Activated T-helper 1 cell treated with Interleukin-2 at 50 U/mL for 16 hours (primary cell): ENCODE results near the gene ANKS1B.

ENCODE experiments used
- DNase-seq: peaks from one replicate; pipeline ENCODE4 v3.0.0-alpha.2; 2020; ENCODE audit warnings: low read depth

The ANKS1B gene

DNA sequence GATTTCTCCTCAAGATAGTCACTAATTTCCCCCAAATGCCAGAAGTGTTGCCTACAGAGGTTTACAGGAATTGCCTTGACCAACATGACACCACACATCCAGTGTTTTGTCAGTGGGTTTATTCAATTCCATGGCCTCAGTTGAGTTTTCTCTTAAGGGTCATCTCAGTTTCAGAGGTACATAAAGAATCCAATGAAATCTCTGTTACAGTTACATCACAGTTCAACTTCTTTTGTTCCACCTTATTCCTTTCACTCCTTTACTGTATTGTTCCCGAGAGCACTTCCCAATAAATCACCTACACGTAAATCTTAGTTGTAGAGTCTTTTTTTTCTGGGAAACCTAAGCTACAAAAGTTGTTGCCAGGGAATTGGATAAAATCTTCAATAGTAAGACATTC, 410.8 kb downstream of the ANKS1B start:
- DNase-seq: no peak

DNA sequence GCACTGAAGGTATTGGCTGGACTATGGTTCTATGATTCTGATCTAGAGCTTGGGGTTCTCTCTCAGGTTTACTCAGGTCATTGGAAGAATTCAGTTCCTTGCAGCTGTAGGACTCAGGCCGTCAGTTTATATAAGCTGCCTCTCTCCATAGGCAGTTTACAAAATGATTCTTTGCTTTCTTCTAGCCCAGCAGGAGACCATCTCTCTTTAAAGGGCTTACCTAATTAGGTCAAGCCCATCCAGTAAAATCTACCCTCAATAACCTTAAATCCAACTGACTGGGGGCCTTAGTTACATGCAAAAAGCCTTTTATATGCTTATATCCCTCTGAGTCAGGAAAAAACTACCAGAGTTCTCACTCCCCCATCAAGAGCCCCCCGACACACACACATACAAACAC, 417.7 kb downstream of the ANKS1B start:
- DNase-seq: no peak

DNA sequence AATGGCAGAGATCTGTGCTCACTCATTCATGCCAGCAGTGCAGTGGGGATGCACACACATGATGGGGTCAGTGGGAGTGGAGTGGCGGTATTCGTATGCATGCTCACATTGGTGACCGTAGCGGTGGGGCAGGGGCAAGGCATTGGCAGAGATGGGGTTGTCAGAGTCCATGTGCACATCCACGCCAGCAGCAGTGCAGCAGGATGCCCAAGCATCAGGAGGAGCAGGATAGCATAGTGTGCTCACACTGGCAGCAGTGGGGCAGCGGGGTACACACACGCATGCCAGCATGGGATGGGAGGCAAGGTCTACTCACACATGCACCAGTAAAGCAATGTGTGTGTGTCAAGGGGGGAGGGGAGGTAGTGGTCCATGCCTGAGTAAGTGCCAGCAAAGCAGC, 426.6 kb downstream of the ANKS1B start:
- no peak for DNase-seq

DNA sequence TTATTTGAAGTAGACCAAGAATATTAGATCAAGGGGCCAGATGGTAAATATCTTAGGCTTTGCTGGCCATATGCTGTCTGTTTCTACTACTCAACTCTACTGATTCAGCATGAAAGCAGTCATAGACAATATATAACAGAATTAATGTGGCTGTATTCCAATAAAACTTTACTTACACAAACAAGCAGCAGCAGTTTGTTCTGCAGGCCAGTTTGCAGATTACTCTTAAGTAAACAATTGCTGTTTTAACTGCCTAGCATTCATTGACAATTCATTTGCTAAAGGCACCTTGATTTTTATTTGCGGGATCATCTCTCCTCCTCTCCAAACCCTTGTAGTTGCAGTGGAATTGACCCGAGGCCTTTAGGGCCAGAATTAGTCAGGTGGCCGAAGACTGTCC, 431.3 kb downstream of the ANKS1B start:
- no peak for DNase-seq

DNA sequence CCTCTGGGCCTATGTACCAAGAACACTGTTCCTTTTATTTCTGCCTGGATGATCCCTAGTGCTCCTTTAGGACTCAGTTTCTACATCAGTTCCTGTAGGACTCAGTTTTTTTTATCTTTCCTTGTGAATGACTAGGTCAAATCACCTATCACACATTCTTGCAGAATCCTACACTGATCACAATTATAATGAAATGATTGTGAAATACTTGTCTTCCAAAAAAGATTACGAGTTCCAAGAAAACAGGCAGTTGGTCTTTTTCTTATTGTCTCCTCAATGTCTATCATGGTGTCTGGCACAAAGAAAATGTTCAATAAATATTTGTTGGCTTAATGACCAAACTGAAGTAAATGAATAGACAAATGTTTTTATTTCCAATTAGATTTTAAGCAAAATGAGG, 432.7 kb downstream of the ANKS1B start:
- DNase-seq: no peak

DNA sequence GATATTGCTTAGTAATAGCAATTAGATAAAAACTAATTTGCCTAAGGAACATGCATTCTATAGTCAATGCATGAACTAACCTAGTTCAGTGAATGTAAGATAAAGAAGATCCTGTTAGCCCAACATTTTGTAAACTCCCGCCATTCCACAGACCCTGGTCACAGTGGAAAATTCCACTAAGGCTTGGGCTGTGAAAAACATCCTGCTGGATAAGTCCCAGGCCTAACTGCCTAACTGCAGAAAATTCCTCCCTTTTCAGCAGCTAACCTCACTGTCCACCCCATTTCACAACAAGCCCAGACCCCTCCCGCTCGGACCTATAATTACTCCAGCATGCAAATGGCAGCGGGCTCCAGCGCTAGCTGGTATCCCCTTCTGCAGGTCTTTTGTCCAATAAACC, 435.1 kb downstream of the ANKS1B start:
- DNase-seq: no peak

DNA sequence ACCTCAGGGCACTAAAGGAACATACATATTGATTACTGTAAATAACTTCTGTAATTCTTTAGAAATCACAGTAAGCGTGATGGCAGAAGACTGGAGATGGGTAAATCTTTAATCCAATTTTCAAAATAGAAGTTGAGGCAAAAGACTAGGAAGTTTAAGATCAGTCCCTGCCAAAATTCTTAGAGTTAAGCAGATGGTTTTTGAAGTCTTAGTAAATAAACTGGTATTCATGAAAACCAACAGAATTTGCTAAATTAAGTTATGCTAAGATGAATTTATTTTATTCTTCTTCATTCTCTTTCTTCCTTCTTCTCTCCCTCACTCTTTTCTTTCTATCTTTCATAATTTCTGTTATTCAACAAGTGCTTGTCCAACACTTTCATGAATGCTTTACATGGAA, 435.5 kb downstream of the ANKS1B start:
- DNase-seq: no peak

DNA sequence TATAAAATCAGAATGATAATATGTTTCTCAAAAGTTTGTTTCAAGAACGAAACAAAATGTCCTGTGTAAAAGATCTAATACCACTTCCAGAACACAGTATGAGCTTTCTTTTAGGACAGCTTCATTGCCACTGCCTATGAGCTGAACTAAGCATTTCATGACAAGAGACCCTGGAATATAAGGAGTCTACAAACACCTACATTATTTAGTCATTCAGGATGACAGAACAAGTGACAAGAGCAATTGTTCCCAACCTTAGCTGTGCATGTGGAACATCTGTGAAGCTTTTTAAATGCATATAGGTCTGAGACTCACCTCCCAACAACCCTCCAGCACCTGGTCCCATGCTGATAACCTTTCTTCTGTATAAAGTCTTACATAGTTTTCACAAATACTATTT, 440.3 kb downstream of the ANKS1B start:
- no peak for DNase-seq

DNA sequence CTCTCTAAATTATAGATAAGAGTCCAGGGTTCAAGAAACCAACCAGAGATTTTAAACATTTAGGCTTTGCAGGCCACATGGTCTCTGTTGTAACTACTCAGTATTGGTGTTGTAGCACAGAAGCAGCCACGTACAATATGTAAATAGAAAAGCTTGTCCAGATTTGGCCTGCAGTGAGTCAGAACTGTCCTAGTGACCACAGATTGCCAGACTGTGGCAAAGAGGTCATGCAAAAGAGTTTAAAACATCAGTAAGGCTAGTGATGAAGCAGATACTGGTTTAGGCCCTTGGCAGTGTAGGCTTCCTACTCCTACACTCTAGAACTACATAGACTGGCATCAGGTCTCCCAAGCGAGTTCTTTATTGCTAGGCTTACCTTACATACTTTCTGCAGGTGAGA, 454.8 kb downstream of the ANKS1B start:
- DNase-seq: no peak

DNA sequence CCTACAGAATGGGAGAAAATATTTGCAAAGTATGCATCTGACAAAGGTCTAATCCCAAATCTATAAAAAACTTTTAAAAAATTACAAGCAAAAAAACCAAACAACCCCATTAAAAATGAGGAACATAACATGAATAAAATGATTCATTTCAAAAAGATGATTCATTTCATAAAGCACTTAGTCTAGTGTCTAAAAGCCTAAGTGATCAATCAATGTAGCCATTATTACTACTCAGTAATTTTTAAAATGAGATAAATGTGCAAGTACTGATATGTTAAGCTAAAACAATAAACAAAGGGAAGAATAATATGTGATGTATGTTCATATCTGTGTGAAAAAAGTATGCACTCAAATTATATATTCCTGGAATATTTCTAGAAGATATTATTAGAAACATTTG, 456.3 kb downstream of the ANKS1B start:
- DNase-seq: no peak

DNA sequence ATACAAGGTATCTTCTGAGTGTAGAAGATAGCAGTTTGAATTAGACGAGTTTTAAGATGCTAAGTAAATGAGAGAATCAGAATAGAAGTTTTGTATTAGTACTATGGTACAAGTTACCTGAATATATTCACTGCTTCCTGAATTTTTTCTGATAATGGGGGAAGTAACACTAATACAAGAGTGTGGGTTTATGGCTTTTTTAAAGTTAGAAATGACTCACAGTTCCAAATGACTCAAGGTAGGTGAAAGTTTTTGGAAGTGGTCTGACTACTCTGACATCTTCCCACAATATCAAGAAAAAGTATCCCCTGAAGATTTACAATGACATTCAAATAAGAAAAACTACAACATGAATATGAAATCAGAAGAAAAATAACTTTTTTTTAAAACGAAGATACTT, 460.9 kb downstream of the ANKS1B start:
- no peak for DNase-seq

DNA sequence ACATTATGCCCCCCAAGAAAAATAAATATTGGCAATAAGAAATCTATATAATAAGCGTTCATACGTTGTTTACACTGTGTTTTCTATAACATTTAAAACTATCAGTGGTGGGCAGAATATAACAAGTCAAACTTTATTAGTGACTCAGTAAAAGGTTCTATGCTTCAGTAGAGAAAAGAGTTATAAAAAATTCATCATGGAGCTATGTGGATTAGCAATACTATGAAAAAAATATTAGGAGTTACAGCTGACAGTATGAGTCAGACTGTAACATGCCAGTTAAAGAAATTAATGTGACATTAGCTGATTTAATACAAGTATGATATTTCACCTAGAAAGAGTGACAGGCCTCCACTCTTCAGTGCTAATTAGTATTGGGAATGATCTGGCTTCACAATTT, 462.3 kb downstream of the ANKS1B start:
- no peak for DNase-seq

DNA sequence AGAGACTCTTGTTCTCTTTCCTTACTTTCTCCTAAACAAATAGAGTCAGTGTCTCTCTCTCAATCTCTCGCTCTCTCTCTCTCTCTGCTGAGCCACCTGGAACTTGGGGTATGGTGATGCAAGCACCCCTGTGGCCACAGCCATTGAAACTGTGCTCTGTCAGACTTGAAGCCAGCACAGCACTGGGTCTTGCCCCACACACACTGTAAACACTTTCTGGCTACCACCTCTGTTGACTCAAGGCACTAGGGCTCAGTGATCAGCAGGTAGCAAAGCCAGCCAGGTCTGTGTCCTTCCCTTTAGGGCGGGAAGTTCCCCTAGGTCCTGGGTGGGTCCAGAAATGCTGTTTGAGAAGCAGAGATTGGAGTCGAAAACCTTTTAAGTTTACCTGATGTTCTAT, 463.1 kb downstream of the ANKS1B start:
- no peak for DNase-seq

DNA sequence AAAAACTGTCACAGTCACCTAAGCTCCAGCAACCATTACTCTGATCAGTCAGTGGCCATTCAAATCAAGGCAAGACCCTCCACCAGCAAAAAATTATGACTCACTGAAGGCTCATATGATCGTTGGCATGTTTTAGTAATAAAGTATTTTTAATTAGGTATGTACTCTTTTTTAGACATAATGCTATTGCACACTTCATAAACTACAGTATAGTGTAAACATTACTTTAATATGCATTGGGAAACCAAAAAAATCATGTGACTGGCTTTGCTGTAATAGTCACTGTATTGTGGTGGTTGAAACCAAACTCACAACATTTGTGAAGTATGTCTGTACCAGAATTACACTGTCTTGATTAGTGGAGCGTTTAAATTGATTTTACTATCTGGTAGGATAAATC, 471.7 kb downstream of the ANKS1B start:
- no peak for DNase-seq

DNA sequence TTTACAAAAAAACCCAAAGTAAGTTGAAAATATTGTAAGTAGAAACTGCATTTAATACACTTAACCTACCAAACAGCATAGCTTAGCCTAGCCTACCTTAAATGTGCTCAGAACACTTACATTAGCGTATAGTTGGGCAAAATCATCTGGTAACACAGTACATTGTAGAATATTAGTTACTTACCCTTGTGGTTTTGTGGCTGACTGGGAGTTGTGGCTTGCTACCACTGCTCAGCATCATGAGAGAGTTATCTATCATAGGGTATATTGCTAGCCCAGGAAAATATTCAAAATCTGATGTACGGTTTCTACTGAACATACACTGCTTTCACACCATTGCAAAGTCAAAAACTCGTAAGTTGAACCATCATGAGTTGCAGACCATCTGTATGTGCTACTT, 478.9 kb downstream of the ANKS1B start:
- no peak for DNase-seq

DNA sequence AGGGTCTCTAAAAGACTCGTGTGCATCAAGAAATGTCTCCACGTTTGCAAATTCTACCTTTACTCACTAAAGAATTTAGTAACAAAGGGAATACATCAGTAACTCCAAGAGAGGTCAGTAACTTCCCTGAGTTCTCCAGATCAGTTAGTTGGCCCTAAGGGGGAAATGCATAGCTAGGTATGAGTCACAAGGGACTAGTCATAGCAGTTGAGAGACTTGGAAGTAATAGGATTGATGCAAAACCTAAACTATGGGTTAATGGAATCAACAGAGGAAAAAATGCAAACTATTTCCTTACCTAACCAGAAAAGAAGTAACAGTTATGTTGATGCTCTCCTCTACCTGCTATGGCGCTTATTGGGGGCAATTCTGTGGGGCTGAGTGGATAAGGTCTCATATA, 486.0 kb downstream of the ANKS1B start:
- no peak for DNase-seq

DNA sequence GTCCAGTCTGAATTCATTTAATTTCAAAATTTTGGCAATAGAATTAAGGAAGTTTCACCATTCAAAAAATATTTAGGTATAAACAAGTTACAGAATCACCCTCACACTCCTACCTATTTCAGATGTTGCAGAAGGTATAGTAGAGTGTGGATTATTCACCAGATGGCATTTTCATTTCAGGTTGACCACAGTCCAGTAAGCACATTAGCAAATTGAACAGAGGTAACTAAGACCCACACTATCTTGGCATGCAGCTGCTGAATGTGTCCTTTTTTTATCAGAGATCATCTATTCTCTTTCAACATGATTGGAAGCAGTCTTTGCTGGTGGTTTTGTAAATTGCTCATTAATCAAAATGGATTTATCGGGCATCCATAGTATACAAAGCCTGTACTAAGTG, 488.9 kb downstream of the ANKS1B start:
- DNase-seq: no peak

DNA sequence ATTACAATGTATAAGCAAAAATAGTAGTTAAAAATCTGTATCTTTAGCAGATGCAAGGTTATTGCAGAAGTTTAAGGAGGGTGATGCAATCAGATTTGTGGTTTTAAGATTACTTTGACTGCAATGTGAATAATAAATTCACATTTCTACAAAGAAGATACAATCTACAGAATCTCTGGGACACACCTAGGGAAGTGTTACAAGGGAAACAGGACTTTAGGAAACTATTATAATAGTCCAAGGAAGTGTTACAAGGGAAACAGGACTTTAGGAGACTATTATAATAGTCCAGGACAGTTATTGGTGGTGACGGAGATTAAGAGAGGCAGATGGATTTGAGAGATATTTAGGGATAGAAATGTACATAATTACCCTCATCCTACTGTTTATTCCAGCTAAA, 491.5 kb downstream of the ANKS1B start:
- DNase-seq: no peak

DNA sequence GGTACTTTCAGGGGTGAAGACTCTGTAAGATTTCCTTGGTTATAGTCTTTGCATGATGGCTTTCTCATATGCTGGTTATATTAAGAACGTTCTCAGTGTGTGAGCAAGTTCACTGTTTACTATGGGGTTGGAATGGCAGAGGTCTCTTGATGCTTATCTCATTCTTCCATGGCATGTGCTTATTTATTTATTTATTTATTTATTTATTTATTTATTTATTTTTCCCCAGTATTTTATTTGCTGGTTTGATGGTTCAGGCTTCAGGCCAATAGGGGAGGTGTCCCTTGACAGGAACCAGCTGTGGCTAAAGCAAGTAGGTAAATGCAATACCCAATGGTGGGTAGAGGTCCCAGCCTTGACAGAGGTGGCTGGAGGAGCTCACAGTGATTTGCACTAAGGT, 498.5 kb downstream of the ANKS1B start:
- no peak for DNase-seq

DNA sequence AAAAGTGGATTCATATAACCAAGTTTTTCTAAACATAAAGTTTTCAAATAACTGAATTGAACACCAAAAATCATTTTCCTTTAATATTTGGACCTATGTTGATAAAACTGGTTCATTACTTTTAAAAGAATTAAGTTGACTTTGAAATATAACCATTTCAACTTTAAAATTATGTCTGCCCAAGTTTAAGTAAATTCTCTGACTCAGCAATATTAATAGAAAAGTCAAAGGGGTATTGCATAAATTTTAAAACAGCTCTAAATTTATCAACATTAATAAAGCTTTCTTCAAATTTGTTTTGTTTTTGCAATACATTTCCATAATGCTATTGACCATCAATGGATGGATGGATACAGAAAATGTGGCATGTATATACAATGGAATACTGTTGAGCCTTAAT, 505.6 kb downstream of the ANKS1B start:
- no peak for DNase-seq

DNA sequence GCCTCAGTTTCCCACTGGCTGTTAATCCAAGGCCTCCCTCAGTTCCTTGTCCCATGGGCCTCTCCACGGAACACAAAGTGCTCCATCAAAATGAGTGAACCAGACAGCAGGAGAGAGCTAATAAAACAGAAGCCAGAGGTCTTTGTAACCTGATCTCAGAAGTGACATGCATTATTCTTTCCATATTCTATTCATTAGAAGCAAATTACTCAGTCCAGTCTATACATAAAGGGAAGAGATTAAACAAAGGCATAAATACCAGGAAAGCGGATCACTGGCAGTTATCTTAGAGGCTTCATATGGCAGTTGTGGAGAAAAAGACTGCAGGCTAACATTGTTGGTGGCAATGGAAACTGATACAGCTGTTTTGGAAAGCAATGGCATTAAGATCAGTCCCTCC, 507.8 kb downstream of the ANKS1B start:
- DNase-seq: no peak

DNA sequence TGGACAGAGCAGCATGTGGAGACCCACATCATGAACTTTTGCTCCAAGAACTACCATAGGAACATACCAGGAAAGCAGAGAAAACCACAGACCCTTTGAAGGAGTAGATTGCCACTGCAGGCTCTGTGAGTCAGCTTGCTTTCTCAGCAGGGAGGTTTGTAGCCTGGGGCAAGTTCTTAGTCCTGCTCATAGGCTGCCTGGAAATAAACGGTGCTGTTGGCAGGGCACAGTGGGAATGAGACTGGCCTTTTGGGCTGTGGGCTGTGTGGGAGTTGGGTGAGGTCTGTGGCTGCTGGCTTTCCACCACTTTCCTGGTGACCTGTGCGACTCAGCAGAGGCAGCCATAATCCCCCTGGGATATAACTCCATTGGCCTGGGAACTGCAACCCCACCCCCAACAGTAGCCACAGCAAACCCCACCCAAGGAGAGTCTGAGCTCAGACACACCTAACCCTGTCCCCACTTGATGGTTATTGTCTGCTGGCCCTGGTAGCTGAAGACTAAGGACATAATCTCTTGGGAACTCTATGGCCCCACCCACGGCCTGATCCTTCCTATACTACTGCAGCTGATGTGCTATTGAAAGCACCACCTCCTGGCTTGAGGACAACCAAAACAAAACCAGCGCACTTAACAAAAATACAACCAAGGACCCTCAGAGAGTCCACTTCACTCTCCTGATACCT, 529.2 kb downstream of the ANKS1B start:
- no peak for DNase-seq

DNA sequence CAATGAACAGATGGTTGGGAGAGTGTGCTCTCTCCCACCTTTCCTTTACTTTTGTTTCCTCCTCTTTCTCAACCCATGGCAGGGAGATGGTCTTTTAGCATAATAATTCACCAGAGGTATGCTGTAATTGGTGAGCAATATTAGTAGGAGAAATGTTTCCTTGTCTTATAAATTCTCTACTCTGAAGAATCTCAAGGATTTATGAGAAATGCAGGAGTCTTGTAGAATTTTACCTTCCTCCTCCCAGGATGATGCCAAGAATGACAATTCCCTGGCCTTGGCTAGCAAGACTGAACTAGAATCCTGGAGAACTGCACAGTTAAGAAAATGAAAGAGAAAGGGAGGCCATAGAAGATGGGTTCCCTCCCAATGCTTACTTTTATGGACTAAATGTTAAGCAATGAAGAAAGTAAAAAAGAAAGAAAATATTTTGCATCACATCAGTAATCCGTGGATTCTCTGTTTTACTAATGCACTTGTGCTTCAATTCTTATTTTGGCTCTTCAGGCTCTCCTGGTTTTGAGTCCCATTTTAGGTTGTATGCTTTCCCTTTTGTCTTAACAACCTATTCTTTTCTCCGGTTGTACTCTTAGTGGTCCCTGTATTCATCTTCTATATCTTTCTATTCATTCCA, 530.1 kb downstream of the ANKS1B start:
- no peak for DNase-seq

DNA sequence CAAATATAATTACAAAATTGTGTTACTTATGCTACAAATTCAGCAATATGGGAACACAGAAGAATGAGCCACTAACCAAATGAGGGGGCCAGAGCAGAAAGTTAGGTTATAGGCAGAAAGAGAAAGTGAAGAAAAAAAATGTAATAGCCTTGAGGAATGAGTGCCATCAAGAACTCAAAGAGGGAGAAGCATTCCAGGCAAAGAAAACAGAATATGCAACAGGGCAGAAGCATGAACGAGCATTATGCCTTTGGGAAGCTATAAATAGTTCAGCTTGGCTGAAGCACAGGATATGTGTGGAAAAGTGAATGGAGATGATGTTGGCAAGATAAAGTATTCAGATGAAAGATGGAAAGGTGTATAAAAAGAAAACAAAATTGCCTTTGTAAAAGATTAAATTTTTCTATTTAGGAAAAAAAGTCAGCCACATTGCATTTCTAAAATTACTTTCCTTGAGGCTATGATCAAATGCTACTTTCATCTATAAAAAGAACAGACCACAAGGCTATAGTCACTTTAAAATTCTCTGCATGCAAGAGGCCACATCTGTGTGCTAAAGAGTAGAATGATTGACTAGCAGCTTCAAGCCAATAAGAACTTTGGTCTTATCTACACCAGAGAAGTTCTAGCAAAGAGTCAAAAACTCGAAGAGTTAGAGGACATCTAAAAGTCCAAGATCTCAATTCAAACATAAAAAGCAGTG, 530.7 kb downstream of the ANKS1B start:
- DNase-seq: no peak
